Dermis microvascular lymphatic vessel endothelial cell (primary cell): ENCODE results near the gene RANBP10. TPM values are rescaled to one million over a fixed set of nuclear protein-coding genes. Genes with fewer than 3 reads are reported as not detected.

ENCODE experiments used
- DNase-seq, 2 donors: peaks; one replicate each; pipeline versions ENCODE4 v3.0.0 to v3.0.0-alpha.2; 2010; ENCODE audit warnings: low read depth in 2 of 2
- total RNA-seq: library from RNA; depleted of rRNA; stranded (reverse); fragments of >200 nt; gene quantifications from 2 replicates; pipeline ENCODE4 v1.2.1, GENCODE V29; 2014

Gene RANBP10
- total RNA-seq, 1 donor from 2014 or later, result 5.0 TPM

GRCh38 chr16:67679935-67680897 is 126.1 kb downstream of the RANBP10 start:
- DNase-seq, result no peak

DNA sequence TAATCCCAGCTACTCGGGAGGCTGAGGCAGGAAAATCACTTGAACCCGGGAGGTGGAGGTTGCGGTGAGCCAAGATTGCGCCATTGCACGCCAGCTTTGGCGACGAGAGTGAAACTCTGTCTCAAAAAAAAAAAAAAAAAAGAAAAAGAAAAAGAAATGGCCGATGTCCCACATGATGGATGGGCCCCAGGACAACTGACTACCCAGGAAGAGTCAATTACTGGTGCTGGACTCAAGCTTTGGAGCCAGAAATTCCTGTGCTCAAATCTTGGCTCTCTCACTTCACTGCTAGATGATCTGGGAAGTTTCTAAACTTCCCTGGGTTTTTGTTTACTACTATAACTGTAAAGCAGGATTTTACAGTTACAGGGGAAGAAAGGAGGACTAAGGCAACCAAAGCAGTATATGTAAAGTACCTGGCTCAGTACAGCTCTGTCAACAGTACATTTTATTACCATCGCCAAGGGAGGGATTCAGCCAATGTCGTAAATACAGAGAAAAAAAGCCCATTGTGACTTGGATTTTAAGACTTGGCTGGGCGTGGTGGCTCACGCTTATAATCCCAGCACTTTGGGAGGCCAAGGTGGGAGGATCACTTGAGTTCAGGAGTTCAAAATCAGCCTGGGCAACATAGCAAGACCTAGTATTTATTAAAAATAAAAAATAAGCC is 127.9 kb downstream of the RANBP10 start:
- no peak for DNase-seq

GRCh38 chr16:67677712-67678111 is 128.6 kb downstream of the RANBP10 start:
- DNase-seq, result no peak

GRCh38 chr16:67676939-67677338 is 129.4 kb downstream of the RANBP10 start:
- DNase-seq, result no peak

DNA sequence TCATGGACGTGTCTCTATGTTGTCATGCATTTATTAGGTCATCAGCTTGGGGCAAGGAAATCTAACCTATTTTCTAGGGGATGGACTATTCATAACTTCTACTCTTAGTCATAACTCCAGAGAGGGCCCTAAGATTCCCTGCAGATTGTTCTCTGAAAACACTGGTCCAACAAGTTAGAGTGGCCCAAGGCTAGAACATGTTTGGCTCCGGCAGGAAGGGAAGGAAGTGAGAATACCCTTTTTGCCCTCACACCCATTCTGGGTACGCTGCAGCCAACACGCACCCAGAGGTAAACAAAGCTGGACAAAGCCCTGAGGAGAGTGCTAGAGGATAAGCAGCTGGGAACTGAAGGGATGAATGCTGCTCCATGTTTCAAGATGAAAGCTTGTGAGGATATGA is 129.8 kb downstream of the RANBP10 start:
- DNase-seq, result peak in 1 of 2 donors; percentile 58

GRCh38 chr16:67675999-67676398 is 130.4 kb downstream of the RANBP10 start:
- DNase-seq, result no peak

DNA sequence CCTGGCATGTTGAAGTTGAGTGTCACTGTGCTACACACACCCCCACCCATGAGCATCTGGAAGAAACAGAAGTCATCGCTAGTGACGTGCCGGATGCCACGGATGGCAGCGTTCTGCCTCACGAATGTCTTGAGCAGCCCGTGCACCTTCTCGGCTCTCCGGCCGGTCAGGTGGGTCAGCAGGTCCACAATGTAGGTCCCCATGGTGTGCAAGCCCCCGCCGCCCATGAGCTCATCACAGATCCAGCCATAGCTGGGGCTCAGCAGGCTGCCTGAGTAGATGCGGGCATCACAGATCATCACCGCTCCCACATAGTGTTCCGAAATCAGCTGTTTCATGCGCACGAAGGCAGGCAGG is 130.8 kb downstream of the RANBP10 start:
- DNase-seq, result no peak

DNA sequence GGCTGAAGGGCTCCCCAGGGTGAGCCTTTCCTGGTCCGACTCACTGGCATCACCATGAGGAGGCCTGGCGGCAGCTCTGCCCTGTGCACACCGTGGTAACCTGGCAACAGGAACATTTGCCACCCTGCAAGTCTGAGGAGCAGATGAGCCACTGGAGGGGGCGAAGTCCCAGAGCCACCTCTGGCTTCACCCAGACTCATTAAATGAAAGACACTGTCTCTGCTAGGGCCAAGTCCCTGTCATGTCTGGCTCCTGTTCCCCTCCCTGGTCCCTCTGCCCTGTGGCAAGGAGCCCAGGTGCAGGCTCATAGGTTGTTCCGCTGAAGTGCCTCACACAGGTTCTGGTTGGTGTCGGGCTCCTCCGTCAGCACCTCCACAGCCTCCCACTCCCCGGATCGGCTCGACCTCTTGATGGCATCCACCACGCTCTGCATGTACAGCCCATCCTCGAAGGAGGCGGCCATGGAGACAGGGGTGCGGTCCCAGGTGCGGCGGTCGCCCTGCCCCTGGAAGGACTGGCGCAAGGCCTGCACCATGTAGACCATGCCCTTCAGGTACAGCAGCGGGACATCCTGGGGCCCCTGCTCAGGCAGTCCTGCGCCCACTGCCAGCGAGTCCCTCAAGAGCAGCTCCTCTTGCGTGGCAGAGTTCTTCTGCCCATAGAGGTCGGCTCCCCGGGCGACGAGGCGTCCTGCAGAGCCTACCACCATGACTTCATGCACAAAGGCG is 131.3 kb downstream of the RANBP10 start:
- DNase-seq, result no peak

GRCh38 chr16:67673712-67674580 is 132.4 kb downstream of the RANBP10 start:
- peak; percentile 87 to 90 for DNase-seq

Other genes with a start within 250 kb of the RANBP10 start
- gene CTCF, start 244.0 kb downstream of the RANBP10 start, total RNA-seq, result 22.6 and 26.8 TPM in 2 replicates
- 0.26 and 0.63 TPM in 2 replicates for gene CARMIL2, start 161.4 kb downstream of the RANBP10 start, total RNA-seq
- gene ACD, start 146.3 kb downstream of the RANBP10 start, total RNA-seq, result 10.5 and 11.4 TPM in 2 replicates
- gene PARD6A, start 145.6 kb downstream of the RANBP10 start, total RNA-seq, result 2.0 and 2.3 TPM in 2 replicates
- gene ENKD1, start 139.8 kb downstream of the RANBP10 start, total RNA-seq, result 11.4 and 12.9 TPM in 2 replicates
- gene C16orf86, start 139.7 kb downstream of the RANBP10 start, total RNA-seq, result 3.2 and 3.3 TPM in 2 replicates
- 49.2 and 78.0 TPM in 2 replicates for gene GFOD2, start 87.2 kb downstream of the RANBP10 start, total RNA-seq
- gene TSNAXIP1, start 329 bp upstream of the RANBP10 start, total RNA-seq, result 0.26 and 0.51 TPM in 2 replicates
- 30.2 and 40.0 TPM in 2 replicates for gene THAP11, start 35.8 kb upstream of the RANBP10 start, total RNA-seq
- 214 and 283 TPM in 2 replicates for gene NUTF2, start 40.4 kb upstream of the RANBP10 start, total RNA-seq
- gene CENPT, start 41.1 kb upstream of the RANBP10 start, total RNA-seq, result 14.5 and 20.0 TPM in 2 replicates
- gene EDC4, start 66.5 kb upstream of the RANBP10 start, total RNA-seq, result 52.2 and 64.1 TPM in 2 replicates
- gene NRN1L, start 78.3 kb upstream of the RANBP10 start, total RNA-seq, result 0.13 TPM in 2 replicates
- gene PSKH1, start 86.7 kb upstream of the RANBP10 start, total RNA-seq, result 8.7 and 17.6 TPM in 2 replicates
- 0.25 and 0.26 TPM in 2 replicates for gene CTRL, start 125.3 kb upstream of the RANBP10 start, total RNA-seq
- 76.5 and 89.4 TPM in 2 replicates for gene PSMB10, start 130.3 kb upstream of the RANBP10 start, total RNA-seq
- gene LCAT, start 137.6 kb upstream of the RANBP10 start, total RNA-seq, result 1.8 and 5.7 TPM in 2 replicates
- gene SLC12A4, start 162.1 kb upstream of the RANBP10 start, total RNA-seq, result 46.7 and 97.0 TPM in 2 replicates
- 0.13 TPM in 1 of 2 replicates, not detected in the other for gene DPEP3, start 173.9 kb upstream of the RANBP10 start, total RNA-seq
- 4.1 and 25.5 TPM in 2 replicates for gene DPEP2, start 192.9 kb upstream of the RANBP10 start, total RNA-seq
- not detected in 2 replicates for gene DPEP2NB, start 209.4 kb upstream of the RANBP10 start, total RNA-seq
- gene DDX28, start 216.7 kb upstream of the RANBP10 start, total RNA-seq, result 14.5 and 27.6 TPM in 2 replicates
- gene DUS2, start 216.7 kb upstream of the RANBP10 start, total RNA-seq, result 19.4 and 22.5 TPM in 2 replicates